ENCODE data around the gene AVEN.
"Not testable (repeated sequence)": the region's sequence is repeated elsewhere in the genome, so short reads cannot be mapped to it uniquely, and the experiment has no call there.

Gene AVEN

DNA sequence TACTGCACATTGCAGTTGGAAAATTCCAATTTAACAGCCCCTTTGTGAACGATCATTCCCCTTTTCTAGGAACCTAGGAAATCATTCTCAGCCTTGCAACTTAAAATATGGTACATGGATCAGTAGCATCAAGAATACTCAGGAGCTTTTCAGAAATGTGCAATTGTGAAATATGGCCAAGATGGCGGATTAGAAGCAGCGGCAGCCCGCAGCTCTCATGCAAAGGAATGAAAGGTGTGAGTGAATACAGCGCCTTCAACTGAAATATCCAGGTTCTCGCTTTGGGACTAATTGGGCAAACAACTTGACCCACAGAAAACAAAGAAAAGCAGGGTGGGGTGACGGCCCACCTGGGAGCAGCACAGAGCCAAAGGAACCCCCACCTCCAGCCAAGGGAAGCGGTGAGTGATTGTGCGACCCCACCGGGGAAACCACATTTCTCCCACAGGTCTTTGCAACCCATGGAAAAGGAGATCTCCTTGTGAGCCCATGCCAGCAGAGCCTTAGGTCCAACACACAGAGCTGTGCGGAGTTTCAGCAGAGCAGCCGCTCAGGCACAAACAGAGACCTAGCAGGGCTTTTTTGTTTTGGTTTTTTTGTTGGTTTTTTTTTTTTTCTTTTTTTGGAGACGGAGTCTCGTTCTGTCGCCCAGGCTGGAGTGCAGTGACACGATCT is 7.6 kb upstream of the AVEN start:
- no peak overlapping the region for H3K4me3 ChIP-seq (ENCODE audit: low read length)
- DNase-seq (ENCODE audit: low read depth, low spot score) = no peak

GRCh38 chr15:34043813-34044212 is 4.8 kb upstream of the AVEN start:
- DNase-seq (ENCODE audit: low read depth, low spot score) = no peak

DNA sequence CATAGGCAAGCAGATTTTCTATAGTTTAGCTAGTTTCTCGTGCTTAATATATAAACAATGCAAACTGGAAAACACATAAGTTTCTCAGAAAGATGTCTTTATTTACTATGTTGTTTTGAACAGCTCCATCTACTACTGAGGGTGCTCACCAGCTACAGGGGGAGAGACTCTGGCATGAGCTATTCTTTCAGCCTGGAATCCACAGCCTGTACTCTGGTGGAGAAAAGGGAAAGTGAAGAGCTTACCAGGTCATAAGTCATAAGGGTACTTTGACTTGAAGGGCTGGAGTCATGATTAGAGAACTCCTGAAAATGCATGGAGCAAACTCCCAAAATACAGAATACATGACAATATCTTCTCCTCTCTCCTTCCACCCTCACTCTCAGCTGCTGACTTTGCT is 4.4 kb upstream of the AVEN start:
- no peak overlapping the region for H3K4me3 ChIP-seq (ENCODE audit: low read length)
- DNase-seq (ENCODE audit: low read depth, low spot score) = no peak

More at GRCh38 chr15:34043813-34044212, 4.8 kb upstream of the AVEN start:
- no peak overlapping the region for H3K4me3 ChIP-seq (ENCODE audit: low read length)

DNA sequence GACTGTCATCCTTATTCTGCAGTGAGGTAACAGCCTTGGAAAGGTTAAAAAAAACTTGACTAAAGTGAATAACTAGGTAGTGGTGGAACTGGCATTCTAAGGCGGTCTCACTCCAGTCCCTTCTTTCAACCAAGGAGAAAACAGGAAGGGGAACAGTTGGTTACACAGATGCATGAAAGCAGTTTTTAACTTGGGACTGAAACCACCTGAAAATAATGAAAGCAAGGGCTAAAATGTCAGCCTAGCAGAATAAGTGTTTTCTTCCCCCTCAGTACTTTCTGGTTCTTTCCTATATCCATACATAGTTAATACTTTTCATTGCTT is 748 bp upstream of the AVEN start:
- DNase-seq (ENCODE audit: low read depth, low spot score) = no peak
- peak overlapping the region; percentile 82 for H3K4me3 ChIP-seq (ENCODE audit: low read length)

GRCh38 chr15:34038023-34038870 is 757 bp downstream of the AVEN start:
- peak; percentile 57 for DNase-seq (ENCODE audit: low read depth, low spot score)
- H3K4me3 ChIP-seq (ENCODE audit: low read length) = peak overlapping the region; percentile 82

GRCh38 chr15:34031987-34032760 is 6.8 kb downstream of the AVEN start:
- H3K4me3 ChIP-seq (ENCODE audit: low read length) = no peak overlapping the region
- DNase-seq (ENCODE audit: low read depth, low spot score) = no peak

GRCh38 chr15:34027606-34028005 is 11.4 kb downstream of the AVEN start:
- H3K4me3 ChIP-seq (ENCODE audit: low read length) = no peak overlapping the region
- DNase-seq (ENCODE audit: low read depth, low spot score) = no peak

- no peak overlapping the region for H3K4me3 ChIP-seq (ENCODE audit: low read length)
- no peak for DNase-seq (ENCODE audit: low read depth, low spot score)
Observed at GRCh38 chr15:34025252-34025651, 13.8 kb downstream of the AVEN start.

DNA sequence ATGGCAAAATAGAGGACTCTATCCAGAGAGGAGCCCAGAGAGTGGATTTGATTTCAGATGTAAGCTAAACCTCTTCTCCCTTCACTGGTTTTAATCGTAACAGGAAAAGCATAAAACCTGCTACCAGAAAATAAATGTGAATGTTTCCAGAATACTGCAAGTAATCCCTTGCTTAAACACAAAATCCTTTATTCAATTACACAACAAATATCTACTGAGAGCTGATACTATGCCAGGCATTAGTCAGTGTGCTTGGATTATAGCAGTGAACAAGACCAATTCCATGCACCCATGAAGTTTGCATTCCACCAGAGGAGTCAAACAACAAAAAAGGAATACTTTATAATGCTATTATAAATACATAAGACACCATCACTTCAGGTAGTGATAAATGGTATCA is 15.1 kb downstream of the AVEN start:
- H3K4me3 ChIP-seq (ENCODE audit: low read length) = no peak overlapping the region
- DNase-seq (ENCODE audit: low read depth, low spot score) = no peak

- no peak for DNase-seq (ENCODE audit: low read depth, low spot score)
Observed at GRCh38 chr15:34019369-34019990, 19.5 kb downstream of the AVEN start.

DNA sequence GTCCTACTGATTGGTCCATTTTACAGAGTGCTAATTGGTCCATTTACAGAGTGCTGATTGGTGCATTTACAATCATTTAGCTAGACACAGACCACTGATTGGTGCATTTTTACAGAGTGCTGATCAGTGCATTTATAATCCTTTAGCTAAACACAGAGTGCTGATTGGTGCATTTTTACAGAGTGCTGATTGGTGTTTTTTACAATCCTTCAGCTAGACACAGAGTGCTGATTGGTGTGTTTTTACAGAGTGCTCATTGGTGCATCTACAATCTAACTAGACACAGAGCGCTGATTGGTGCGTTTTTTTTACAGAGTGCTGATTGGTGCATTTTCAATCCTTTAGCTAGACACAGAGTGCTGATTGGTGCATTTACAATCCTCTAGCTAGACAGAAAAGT is 20.3 kb downstream of the AVEN start:
- not testable (repeated sequence) for DNase-seq (ENCODE audit: low read depth, low spot score); H3K4me3 ChIP-seq (ENCODE audit: low read length)

More at GRCh38 chr15:34019369-34019990, 19.5 kb downstream of the AVEN start:
- no peak overlapping the region for H3K4me3 ChIP-seq (ENCODE audit: low read length)

DNA sequence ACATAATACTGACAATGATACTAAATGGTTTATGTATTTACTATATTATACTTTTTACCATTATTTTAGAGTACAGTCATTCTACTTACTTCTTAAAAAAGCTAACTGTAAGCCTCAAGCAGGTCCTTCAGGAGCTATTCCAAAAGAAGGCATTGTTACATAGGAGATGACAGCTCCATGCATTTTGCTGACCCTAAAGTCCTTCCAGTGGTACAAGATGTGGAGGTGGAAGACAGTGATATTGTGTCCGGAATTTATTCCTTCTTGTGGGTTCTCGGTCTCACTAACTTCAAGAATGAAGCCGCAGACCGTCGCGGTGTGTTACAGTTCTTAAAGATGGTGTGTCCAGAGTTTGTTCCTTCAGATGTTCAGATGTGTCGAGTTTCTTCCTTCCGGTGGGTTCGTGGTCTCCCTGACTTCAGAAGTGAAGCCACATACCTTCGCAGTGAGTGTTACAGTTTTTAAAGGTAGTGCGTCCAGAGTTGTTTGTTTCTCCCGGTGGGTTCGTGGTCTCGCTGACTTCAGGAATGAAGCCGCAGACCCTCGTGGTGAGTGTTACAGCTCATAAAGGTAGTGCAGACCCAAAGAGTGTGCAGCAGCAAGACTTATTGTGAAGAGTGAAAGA is 20.9 kb downstream of the AVEN start:
- H3K4me3 ChIP-seq (ENCODE audit: low read length) = no peak overlapping the region
- peak; percentile 60 for DNase-seq (ENCODE audit: low read depth, low spot score)

DNA sequence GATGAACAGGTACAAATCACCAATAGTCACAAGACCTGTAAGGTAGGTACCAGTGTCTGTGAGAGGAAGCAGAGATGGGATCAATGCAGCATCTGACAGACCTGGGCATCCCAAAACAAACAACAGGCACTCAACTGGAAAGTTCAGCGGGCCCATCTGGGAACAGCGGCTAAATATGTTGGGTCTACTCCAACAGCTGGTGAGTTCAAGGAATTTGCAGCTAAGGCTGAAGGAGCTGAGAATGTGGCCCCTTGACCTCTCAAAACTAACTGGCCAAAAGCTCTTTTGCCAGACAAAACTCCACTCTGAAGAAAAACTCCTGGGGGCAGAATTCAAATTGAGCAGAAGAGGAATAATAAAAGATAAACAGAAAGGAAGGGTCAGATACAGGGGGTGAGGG is 24.4 kb downstream of the AVEN start:
- no peak for DNase-seq (ENCODE audit: low read depth, low spot score)
- no peak overlapping the region for H3K4me3 ChIP-seq (ENCODE audit: low read length)

GRCh38 chr15:34013746-34014145 is 25.3 kb downstream of the AVEN start:
- DNase-seq (ENCODE audit: low read depth, low spot score) = no peak
- H3K4me3 ChIP-seq (ENCODE audit: low read length) = no peak overlapping the region

DNA sequence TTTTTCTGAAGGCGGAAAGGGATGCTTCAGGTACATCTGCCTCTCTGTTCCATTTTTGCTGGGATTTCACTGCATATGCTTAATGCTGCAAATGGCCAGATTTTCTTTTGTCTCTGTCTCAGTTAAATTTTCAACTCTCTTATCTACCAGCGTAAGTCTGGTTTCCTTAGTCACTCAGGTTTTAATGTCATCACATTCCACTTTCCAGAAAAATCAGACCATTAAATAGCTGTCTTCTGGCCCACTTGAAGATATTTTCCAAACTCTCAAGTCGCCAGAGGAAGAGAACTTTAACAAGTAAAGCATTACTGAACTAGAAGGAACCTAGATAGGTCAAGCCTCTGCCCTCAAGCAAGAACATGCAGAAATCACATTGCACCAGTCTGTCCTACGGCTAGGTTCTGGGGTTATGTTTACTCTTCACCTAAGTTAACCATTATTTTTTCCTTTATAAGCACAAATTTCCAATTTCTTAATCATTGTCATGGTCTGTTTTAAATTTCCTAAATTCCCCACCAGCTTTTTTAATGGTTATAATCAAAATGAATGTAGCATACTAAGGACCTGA is 26.5 kb downstream of the AVEN start:
- no peak for DNase-seq (ENCODE audit: low read depth, low spot score)
- H3K4me3 ChIP-seq (ENCODE audit: low read length) = no peak overlapping the region

DNA sequence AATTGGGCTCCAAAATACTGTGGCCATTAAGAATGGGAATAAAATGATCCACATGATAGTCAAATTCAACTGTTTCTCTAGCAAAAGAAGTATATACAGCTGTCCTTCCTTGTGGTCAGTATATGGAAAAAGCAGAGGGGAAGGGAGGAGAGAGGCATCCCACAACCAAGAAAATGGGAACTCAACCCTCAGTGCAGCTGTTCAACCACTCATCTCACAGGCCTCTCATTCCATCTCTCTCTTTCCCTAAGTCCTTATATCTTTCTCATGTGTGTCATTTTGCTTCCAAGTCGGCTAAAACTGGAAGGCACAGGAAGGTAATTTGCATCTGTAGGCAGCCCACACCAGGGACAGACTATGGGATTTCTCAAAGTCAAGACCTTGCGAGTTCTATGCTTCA is 27.5 kb downstream of the AVEN start:
- no peak overlapping the region for H3K4me3 ChIP-seq (ENCODE audit: low read length)
- no peak for DNase-seq (ENCODE audit: low read depth, low spot score)

DNA sequence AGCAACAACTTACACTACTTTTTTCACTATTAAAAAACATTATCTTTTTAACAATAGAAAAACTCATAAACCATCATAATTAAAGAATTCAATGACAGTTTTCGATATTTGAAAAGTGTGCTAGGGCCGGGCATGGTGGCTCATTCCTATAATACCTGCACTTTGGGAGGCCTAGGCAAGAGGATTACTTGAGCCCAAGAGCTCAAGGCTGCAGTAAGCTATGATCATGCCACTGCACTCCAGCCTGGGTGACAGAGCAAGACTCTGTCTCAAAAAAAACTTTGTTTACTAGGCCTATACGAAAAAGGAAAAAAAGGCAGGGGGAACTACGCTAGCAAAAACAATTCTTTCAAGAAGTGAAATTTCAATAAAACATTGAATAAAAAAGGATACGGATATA is 28.1 kb downstream of the AVEN start:
- DNase-seq (ENCODE audit: low read depth, low spot score) = no peak
- no peak overlapping the region for H3K4me3 ChIP-seq (ENCODE audit: low read length)

DNA sequence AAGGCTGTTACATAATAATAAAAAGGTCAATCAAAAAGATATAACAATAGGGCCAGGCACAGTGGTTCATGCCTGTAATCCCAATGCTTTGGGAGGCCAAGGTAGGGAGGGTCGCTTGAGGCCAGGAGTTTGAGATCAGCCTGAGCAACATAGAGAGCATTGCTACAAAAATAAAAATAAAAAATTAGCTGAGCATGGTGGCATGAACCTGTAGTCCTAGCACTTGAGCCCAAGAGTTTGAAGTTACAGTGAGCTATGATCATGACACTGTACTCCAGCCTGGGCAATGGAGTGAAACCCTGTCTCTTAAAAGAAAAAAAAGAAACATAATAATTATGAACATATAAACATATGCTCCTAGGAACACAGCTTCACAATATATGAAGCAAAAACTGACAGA is 29.3 kb downstream of the AVEN start:
- H3K4me3 ChIP-seq (ENCODE audit: low read length) = no peak overlapping the region
- no peak for DNase-seq (ENCODE audit: low read depth, low spot score)

DNA sequence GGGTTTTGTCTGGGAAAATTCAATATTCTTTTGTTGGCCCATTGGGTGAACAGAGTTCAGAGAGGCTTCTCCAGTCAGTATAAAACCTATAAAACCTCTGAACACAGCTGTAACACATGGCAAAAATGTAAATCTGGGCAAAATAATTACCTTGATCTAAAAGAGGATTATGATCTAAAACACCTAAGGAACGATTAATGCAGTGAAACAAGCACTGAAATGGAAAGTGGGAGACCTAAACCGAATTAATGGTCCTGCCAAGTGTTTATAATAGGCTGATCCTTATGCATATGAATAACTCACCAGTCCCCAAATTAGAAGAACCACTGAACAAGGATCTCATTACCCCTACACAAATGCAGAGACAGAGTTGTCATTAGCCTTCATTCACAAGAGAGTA is 32.6 kb downstream of the AVEN start:
- no peak for DNase-seq (ENCODE audit: low read depth, low spot score)
- H3K4me3 ChIP-seq (ENCODE audit: low read length) = no peak overlapping the region
